K562 (cell line): Measurements from ENCODE around the gene ZNF566. TPM values are rescaled to one million over a fixed set of nuclear protein-coding genes. Genes with fewer than 3 reads are reported as not detected.

ENCODE experiments used
- ATF1 ChIP-seq, 2 experiments: fragments of 450-650 bp in 1 of 2; IDR thresholded peaks; 2 replicates each; pipeline ENCODE4 v1.6.1; 2016; ENCODE audit warnings: missing compliant biosample characterization in 1 of 2, missing genetic modification characterization in 1 of 2
- ATF7 ChIP-seq: fragments of 450-650 bp; IDR thresholded peaks from 2 replicates; pipeline ENCODE4 v1.7.1; 2014; ENCODE audit warnings: mild to moderate bottlenecking, moderate library complexity
- CREM ChIP-seq: IDR thresholded peaks from 2 replicates; pipeline ENCODE4 v1.6.1; 2014; ENCODE audit warnings: antibody characterized with exemption, low read depth
- GTF2B ChIP-seq: IDR thresholded peaks from 2 replicates; pipeline ENCODE4 v1.6.1; 2011; ENCODE audit not compliant: insufficient read length; ENCODE audit errors: extremely low read depth
- HIVEP1 ChIP-seq: fragments of 250-450 bp; sonication (Bioruptor Pico); IDR thresholded peaks from 2 replicates; pipeline ENCODE4 v1.4.0; 2020; ENCODE audit warnings: mild to moderate bottlenecking
- ID3 ChIP-seq, 2 experiments: fragments of 250-450 bp in 1 of 2; fragments of 450-650 bp in 1 of 2; sonication (Bioruptor Pico) in 1 of 2; IDR thresholded peaks; 2 replicates each; pipeline versions ENCODE4 v1.6.1 to v1.8.0; 2016 to 2021; ENCODE audit warnings: mild to moderate bottlenecking in 2 of 2, moderate library complexity in 2 of 2, missing compliant biosample characterization in 1 of 2, missing genetic modification characterization in 1 of 2
- IRF2 ChIP-seq: sonication (generic); formaldehyde crosslinking; IDR thresholded peaks from 2 replicates; pipeline ENCODE4 v1.8.1; 2022; ENCODE audit warnings: mild to moderate bottlenecking, missing genetic modification reagents
- MTA1 ChIP-seq: fragments of 450-650 bp; IDR thresholded peaks from 2 replicates; pipeline ENCODE4 v1.6.1; 2017; ENCODE audit warnings: borderline replicate concordance
- MYBL2 ChIP-seq, 2 experiments: fragments of 450-650 bp in 1 of 2; sonication (generic) in 1 of 2; formaldehyde crosslinking in 1 of 2; IDR thresholded peaks; 2 replicates each; pipeline versions ENCODE4 v1.6.1 to v1.8.1; 2017 to 2022; ENCODE audit warnings: borderline replicate concordance in 1 of 2, inconsistent platforms in 1 of 2, low read depth in 1 of 2, mild to moderate bottlenecking in 1 of 2, missing genetic modification reagents in 1 of 2, moderate library complexity in 1 of 2
- MYC ChIP-seq, 2 experiments: fragments of 250-450 bp in 1 of 2; sonication (Bioruptor Pico) in 1 of 2; IDR thresholded peaks; 2 replicates each; pipeline versions ENCODE4 v1.5.1 to v1.6.1; 2012 to 2021; ENCODE audit warnings: low read depth in 2 of 2, borderline replicate concordance in 1 of 2, improper control_type of control experiment in 1 of 2, low read length in 1 of 2, mild to moderate bottlenecking in 1 of 2, moderate library complexity in 1 of 2
- POLR2AphosphoS5 ChIP-seq: IDR thresholded peaks from 2 replicates; pipeline ENCODE4 v1.6.1; 2011; ENCODE audit warnings: mild to moderate bottlenecking, low read depth, low read length, moderate library complexity; ENCODE audit not compliant: control insufficient read depth, insufficient read depth
- SMARCE1 ChIP-seq: fragments of 450-650 bp; IDR thresholded peaks from 2 replicates; pipeline ENCODE4 v1.7.1; 2016; ENCODE audit warnings: mild to moderate bottlenecking
- SREBF2 ChIP-seq: sonication (generic); formaldehyde crosslinking; IDR thresholded peaks from 2 replicates; pipeline ENCODE4 v1.4.0; 2020; ENCODE audit warnings: mild to moderate bottlenecking, missing genetic modification reagents
- SRSF1 ChIP-seq: fragments of 200-400 bp; formaldehyde crosslinking; IDR thresholded peaks from 2 replicates; pipeline ENCODE4 v1.6.1; 2017; ENCODE audit warnings: mild to moderate bottlenecking, low read depth, low read length, moderate library complexity
- STAT5A ChIP-seq: IDR thresholded peaks from 2 replicates; pipeline ENCODE4 v1.6.1; 2012; ENCODE audit warnings: low read length, inconsistent platforms, borderline replicate concordance
- TBL1XR1 ChIP-seq, 2 experiments: IDR thresholded peaks; 2 replicates each; pipeline ENCODE4 v1.6.1; 2012; ENCODE audit warnings: improper control_type of control experiment in 2 of 2, low read length in 2 of 2, mild to moderate bottlenecking in 1 of 2
- ZNF184 ChIP-seq: sonication (generic); formaldehyde crosslinking; IDR thresholded peaks from 2 replicates; pipeline ENCODE4 v1.5.0; 2020; ENCODE audit warnings: missing genetic modification reagents
- ZNF280B ChIP-seq: fragments of 250-450 bp; sonication (Bioruptor Pico); IDR thresholded peaks from 2 replicates; pipeline ENCODE4 v1.5.1; 2021; ENCODE audit warnings: mild to moderate bottlenecking
- ZNF589 ChIP-seq: fragments of 200-800 bp; sonication (Bioruptor generic); IDR thresholded peaks from 2 replicates; pipeline ENCODE4 v1.6.1; 2016; ENCODE audit warnings: low read depth, missing genetic modification characterization, missing compliant biosample characterization
- ZNF592 ChIP-seq: fragments of 450-650 bp; IDR thresholded peaks from 2 replicates; pipeline ENCODE4 v1.6.1; 2017; ENCODE audit warnings: antibody characterized with exemption, mild to moderate bottlenecking
- polyA plus RNA-seq, 8 experiments: library from polyadenylated mRNA; depleted of rRNA in 4 of 8; stranded (reverse) in 5 of 8; unstranded in 3 of 8; fragments of >200 nt; fragmentation: Nextera tagmentation in 2 of 8; fragmentation: Illumina TruSeq in 1 of 8; extraction: Ambion mirVana in 2 of 8; extraction: Trizol in 1 of 8; gene quantifications; 2 replicates each; pipeline versions ENCODE4 v1.2.1 to v1.2.3, GENCODE V29; 2011 to 2014; ENCODE audit warnings: inconsistent platforms in 1 of 8, missing spikeins in 1 of 8
- total RNA-seq, 7 experiments: library from RNA; depleted of rRNA in 6 of 7; stranded (reverse); fragments of >200 nt in 6 of 7; fragmentation: Illumina TruSeq in 2 of 7; extraction: Trizol in 2 of 7; gene quantifications; 2 replicates each; pipeline versions ENCODE4 v1.2.1 to v1.2.3, GENCODE V29; 2011 to 2021; ENCODE audit warnings: low replicate concordance in 1 of 7

Gene ZNF566
- total and polyA plus RNA-seq, 9 of the 15 experiments (the other 6 are each of a cell fraction or from before 2014, with no cell fraction given): 5.5 to 11.4 (median 9.7) TPM

GRCh38 chr19:36528194-36528920 lies 39.0 kb upstream of the ZNF566 start, which contains the start of gene ZNF260 (continued):
- TF ChIP-seq SMARCE1: no peak; the same call in 1 of the 2 replicates
- peak; percentile 78 for TF ChIP-seq ATF7
- no peak for TF ChIP-seq ATF1 (CRISPR knock-in tag; IDR thresholded peaks at IDR 0.05)
- peak; percentile 96 for TF ChIP-seq ATF1 (tag; IDR thresholded peaks at IDR 0.05)
- TF ChIP-seq ZNF280B (CRISPR knock-in tag): no peak
- peak; percentile 89 for TF ChIP-seq CREM
- peak; percentile 73 for TF ChIP-seq MYC (IDR thresholded peaks at IDR 0.05; ENCODE audit: low read depth, low read length)
- no peak for TF ChIP-seq MYC (CRISPR knock-in tag; IDR thresholded peaks at IDR 0.05; ENCODE audit: borderline replicate concordance, low read depth)
- TF ChIP-seq ZNF184 (CRISPR knock-in tag): no peak
- TF ChIP-seq GTF2B: no peak
- TF ChIP-seq IRF2 (CRISPR knock-in tag): no peak
- no peak for TF ChIP-seq SREBF2 (CRISPR knock-in tag)
- TF ChIP-seq ZNF592: no peak
- TF ChIP-seq ZNF589 (CRISPR knock-in tag): no peak
- no peak for TF ChIP-seq ID3 (CRISPR knock-in tag; IDR thresholded peaks at IDR 0.05)
- 0 out of 2 replicates have a peak, but pooled peaks have one; percentile 20 for TF ChIP-seq ID3 (tag; IDR thresholded peaks at IDR 0.05)
- TF ChIP-seq TBL1XR1 (IDR thresholded peaks at IDR 0.05; ENCODE audit: low read length in 2 of 2): 0 out of 4 replicates have a peak, but pooled peaks of 1 of the 2 experiments have one; percentile 35
- TF ChIP-seq SRSF1: no peak
- TF ChIP-seq STAT5A: no peak
- TF ChIP-seq POLR2AphosphoS5: no peak; the same call in none of the 2 replicates
- no peak for TF ChIP-seq HIVEP1 (CRISPR knock-in tag)
- peak; percentile 92 for TF ChIP-seq MTA1
- no peak for TF ChIP-seq MYBL2 (IDR thresholded peaks at IDR 0.05; ENCODE audit: low read depth)
- TF ChIP-seq MYBL2 (CRISPR knock-in tag; IDR thresholded peaks at IDR 0.05; ENCODE audit: borderline replicate concordance): no peak
